Activated CD8-positive, alpha-beta T cell treated with anti-CD3 and anti-CD28 coated beads, Interleukin-2, amount 10 ng/mL, durations not matched to agents 7 days and 5 days (primary cell): Measurements from ENCODE around the gene CLPX. TPM values are rescaled to one million over a fixed set of nuclear protein-coding genes. Genes with fewer than 3 reads are reported as not detected.
"Not testable (repeated sequence)": the region's sequence is repeated elsewhere in the genome, so short reads cannot be mapped to it uniquely, and the experiment has no call there.

Source experiments
- ATAC-seq: fragments of 150-1000 bp; cut with Tn5 transposase; one replicate; pipeline ENCODE4 v1.10.0; 2021; ENCODE audit warnings: moderate library complexity
- CTCF ChIA-PET: fragments of 350-600 bp; sonication (Branson Sonifier 250); formaldehyde crosslinking; loops from one replicate; lab custom pipeline; 2021; ENCODE audit warnings: antibody characterized with exemption; lab: Charles Lee
- POLR2A ChIA-PET: fragments of 350-600 bp; sonication (Branson Sonifier 250); formaldehyde crosslinking; loops from one replicate; lab custom pipeline; 2021; ENCODE audit warnings: antibody characterized with exemption; lab: Charles Lee
- DNase-seq: peaks from one replicate; pipeline ENCODE4 v3.0.0-alpha.2; 2020
- H3K27ac Mint-ChIP-seq: one replicate; pipeline ENCODE4 v1.8.0; 2021; ENCODE audit warnings: mild to moderate bottlenecking, mixed read lengths
- H3K27me3 Mint-ChIP-seq: one replicate; pipeline ENCODE4 v1.8.0; 2021; ENCODE audit warnings: low read depth, mixed read lengths
- H3K36me3 Mint-ChIP-seq: one replicate; pipeline ENCODE4 v1.8.0; 2021; ENCODE audit warnings: low read depth, mixed read lengths
- H3K4me1 Mint-ChIP-seq: one replicate; pipeline ENCODE4 v1.8.0; 2021; ENCODE audit warnings: low read depth, mixed read lengths
- H3K4me3 Mint-ChIP-seq: one replicate; pipeline ENCODE4 v1.8.0; 2021; ENCODE audit warnings: mild to moderate bottlenecking, mixed read lengths
- H3K9me3 Mint-ChIP-seq: one replicate; pipeline ENCODE4 v1.8.0; 2022; ENCODE audit warnings: mixed read lengths; ENCODE audit not compliant: insufficient read depth
- total RNA-seq, 2 experiments: library from RNA; stranded (reverse); gene quantifications; one replicate each; pipeline ENCODE4 v1.2.3, GENCODE V29; 2021

Gene CLPX
- total RNA-seq, 2 experiments from 2014 or later, result 40.5 to 42.9 TPM

- no peak for ATAC-seq
- Mint-ChIP-seq H3K27ac (no peak overlapping the region), H3K36me3 (peaks cover 12% of the 10 kb centered on the region), H3K4me3 (no peak overlapping the region), H3K4me1 (no peaks in the 10 kb centered on the region), H3K27me3 (no peaks in the 10 kb centered on the region), H3K9me3 (no peaks in the 10 kb centered on the region)
- ChIA-PET POLR2A (no interaction called here), CTCF (interaction anchor here (1.5 to 1.8 kb wide), 3 partner anchors 45 to 66 kb away, joined by 6 to 8 read pairs (median 6); no protein-coding TSS in a partner anchor)
- DNase-seq, result no peak
Observed at GRCh38 chr15:65100442-65100841, 84.7 kb downstream of the CLPX start.

- DNase-seq, H3K9me3 Mint-ChIP-seq, H3K27ac Mint-ChIP-seq, POLR2A ChIA-PET, H3K4me1 Mint-ChIP-seq, H3K27me3 Mint-ChIP-seq, H3K36me3 Mint-ChIP-seq, H3K4me3 Mint-ChIP-seq, ATAC-seq: not testable (repeated sequence)
- CTCF ChIA-PET, result interaction anchor here (1.7 kb wide), 1 partner anchor 44 kb away, joined by 6 read pairs; no protein-coding TSS in a partner anchor
Observed at GRCh38 chr15:65099801-65100200, 85.3 kb downstream of the CLPX start.

DNA sequence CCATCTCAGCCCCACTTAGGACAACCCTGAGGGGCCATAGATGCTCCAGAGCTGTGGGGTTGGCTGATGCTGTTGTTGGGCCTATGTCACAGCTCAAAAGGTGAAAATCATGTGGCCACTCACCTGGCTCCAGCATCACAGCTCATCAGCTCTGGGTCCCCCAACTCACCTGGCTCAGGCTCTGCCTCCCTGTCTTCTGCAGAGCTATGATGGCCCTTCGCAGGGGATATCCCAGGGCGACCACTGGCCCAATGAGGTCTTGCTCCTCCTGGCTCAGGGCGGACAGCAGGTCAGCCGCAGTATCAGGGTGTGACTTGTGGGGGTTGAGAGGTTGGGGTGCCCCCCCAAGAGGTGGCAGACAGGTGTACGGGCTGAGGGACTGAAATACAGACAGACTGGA, 85.8 kb downstream of the CLPX start:
- H3K27me3 Mint-ChIP-seq, result no peaks in the 10 kb centered on the region
- no peak overlapping the region for H3K27ac Mint-ChIP-seq
- no peak overlapping the region for H3K4me3 Mint-ChIP-seq
- ChIA-PET CTCF (interaction anchor here (1.7 kb wide), 1 partner anchor 44 kb away, joined by 6 read pairs; no protein-coding TSS in a partner anchor), POLR2A (no interaction called here)
- ATAC-seq, result no peak
- H3K36me3 Mint-ChIP-seq, result peaks cover 10% of the 10 kb centered on the region
- no peaks in the 10 kb centered on the region for H3K4me1 Mint-ChIP-seq
- H3K9me3 Mint-ChIP-seq, result no peaks in the 10 kb centered on the region
- DNase-seq, result no peak

Other genes with a start within 250 kb of the CLPX start
- gene SPG21, start 195.4 kb downstream of the CLPX start, total RNA-seq, result 10 to 100 TPM; 53.8 to 55.1 TPM
- gene MTFMT, start 155.7 kb downstream of the CLPX start, total RNA-seq, result 10 to 100 TPM; 16.2 to 19.3 TPM
- not detected for gene SLC51B, start 140.0 kb downstream of the CLPX start, total RNA-seq
- not detected for gene RASL12, start 117.4 kb downstream of the CLPX start, total RNA-seq
- not detected for gene KBTBD13, start 108.6 kb downstream of the CLPX start, total RNA-seq
- 1 to 10 TPM; 3.5 to 4.2 TPM for gene UBAP1L, start 70.1 kb downstream of the CLPX start, total RNA-seq
- 10 to 100 TPM; 31.5 to 34.9 TPM for gene PDCD7, start 51.5 kb downstream of the CLPX start, total RNA-seq
- under 1 TPM; 0.05 to 0.08 TPM for gene CILP, start 26.1 kb upstream of the CLPX start, total RNA-seq
- gene PARP16, start 101.5 kb upstream of the CLPX start, total RNA-seq, result 10 to 100 TPM; 17.0 to 19.3 TPM
- gene RNU5A-1, start 110.7 kb upstream of the CLPX start, total RNA-seq, result not detected
- gene RNU5B-1, start 119.3 kb upstream of the CLPX start, total RNA-seq, result 10 to 100 TPM in 1 of 2 experiments, not detected in 1; 19.9 TPM
- gene IGDCC3, start 192.7 kb upstream of the CLPX start, total RNA-seq, result not detected
- under 1 TPM in 1 of 2 experiments, not detected in 1; 0.08 TPM for gene IGDCC4, start 237.6 kb upstream of the CLPX start, total RNA-seq